ENCODE measurements around the gene FOXP2.

FOXP2 gene

DNA sequence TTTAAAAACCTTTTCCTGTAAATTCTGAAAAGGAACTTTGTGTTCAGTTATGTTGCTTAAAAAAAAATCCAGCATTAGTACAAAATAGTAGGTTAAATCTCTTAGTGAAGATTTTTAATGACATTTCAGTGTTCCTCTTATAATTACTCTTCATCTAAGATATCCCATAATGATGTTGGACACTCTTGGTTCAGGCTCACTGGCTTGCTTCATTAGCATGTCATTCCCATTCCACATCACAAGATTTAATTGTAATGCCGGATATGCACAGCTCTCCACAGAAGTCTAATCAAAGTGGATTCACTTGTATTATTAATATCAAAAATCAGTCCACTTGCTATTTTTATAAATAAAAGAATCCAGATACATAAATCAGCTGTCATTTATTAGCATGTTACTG, 327.3 kb downstream of the FOXP2 start:
- no peak overlapping the region for H3K4me3 ChIP-seq (ENCODE audit: control insufficient read depth in 1 of 7, extremely low read depth in 1 of 7, insufficient read depth in 4 of 7, low read depth in 2 of 7, low read length in 6 of 7)
- DNase-seq, result no peak
- no CpG with 5 or more reads among the region's 1 CpG for WGBS (ENCODE audit: insufficient coverage)
- no peaks in the 10 kb centered on the region for H3K4me1 ChIP-seq (ENCODE audit: control extremely low read depth in 1 of 4, control insufficient read depth in 4 of 4, insufficient read depth in 4 of 4, low read length in 3 of 4)
- no peaks in the 10 kb centered on the region for H3K27me3 ChIP-seq (replicated peaks in 2 of 5; ENCODE audit: control insufficient read depth in 4 of 5, insufficient read depth in 5 of 5, low read length in 4 of 5)
- no peak overlapping the region for H3K27ac ChIP-seq (ENCODE audit: insufficient read depth in 1 of 2, low read depth in 1 of 2, low read length in 2 of 2, poor library complexity in 1 of 2, severe bottlenecking in 2 of 2)
- H3K9me3 ChIP-seq (ENCODE audit: control extremely low read depth in 1 of 5, control insufficient read depth in 4 of 5, insufficient read depth in 2 of 5, low read depth in 1 of 5, low read length in 4 of 5), result no peaks in the 10 kb centered on the region
- H3K36me3 ChIP-seq (ENCODE audit: control insufficient read depth in 4 of 4, insufficient read depth in 4 of 4, low read length in 3 of 4), result no peaks in the 10 kb centered on the region
- ChIA-PET CTCF (no interaction called here), POLR2A (no interaction called here)
